Activated naive CD8-positive, alpha-beta T cell treated with anti-CD3 and anti-CD28 coated beads, Interleukin-2, amount 10 ng/mL, durations not matched to agents 7 days and 5 days (primary cell): ENCODE measurements around the gene RING1. TPM values are rescaled to one million over a fixed set of nuclear protein-coding genes. Genes with fewer than 3 reads are reported as not detected.

ENCODE experiments used
- ATAC-seq: fragments of 150-1000 bp; cut with Tn5 transposase; one replicate; pipeline ENCODE4 v1.10.0; 2021; ENCODE audit warnings: low read depth, moderate library complexity
- POLR2A ChIA-PET: fragments of 350-600 bp; sonication (Branson Sonifier 250); formaldehyde crosslinking; loops from one replicate; lab custom pipeline; 2021; ENCODE audit warnings: antibody characterized with exemption; lab: Charles Lee
- DNase-seq: peaks from one replicate; pipeline ENCODE4 v3.0.0; 2021
- H3K27ac Mint-ChIP-seq: one replicate; pipeline ENCODE4 v1.8.0; 2022; ENCODE audit warnings: mild to moderate bottlenecking, mixed read lengths
- H3K27me3 Mint-ChIP-seq: one replicate; pipeline ENCODE4 v1.8.0; 2022; ENCODE audit warnings: mild to moderate bottlenecking, moderate library complexity, mixed read lengths
- H3K36me3 Mint-ChIP-seq: one replicate; pipeline ENCODE4 v1.8.0; 2021; ENCODE audit warnings: mild to moderate bottlenecking, mixed read lengths
- H3K4me1 Mint-ChIP-seq: one replicate; pipeline ENCODE4 v1.8.0; 2021; ENCODE audit warnings: mixed read lengths
- H3K4me3 Mint-ChIP-seq: one replicate; pipeline ENCODE4 v1.8.0; 2022; ENCODE audit warnings: mild to moderate bottlenecking, moderate library complexity, mixed read lengths
- H3K9me3 Mint-ChIP-seq: one replicate; pipeline ENCODE4 v1.8.0; 2021; ENCODE audit warnings: mixed read lengths
- total RNA-seq, 2 experiments: library from RNA; stranded (reverse); gene quantifications; one replicate each; pipeline ENCODE4 v1.2.3, GENCODE V29; 2021

The RING1 gene
- total RNA-seq, 2 experiments from 2014 or later: 41.2 to 41.8 TPM

GRCh38 chr6:33192105-33192646 lies 16.1 kb upstream of the RING1 start, which contains the start of gene COL11A2:
TSS of gene COL11A2 (minus strand) at chr6:33192467. CDS start at chr6:33192240, 227 bp downstream.
- Mint-ChIP-seq H3K9me3 (no peaks in the 10 kb centered on the region), H3K4me3 (peak within 1 kb of the TSS; percentile 49)

DNA sequence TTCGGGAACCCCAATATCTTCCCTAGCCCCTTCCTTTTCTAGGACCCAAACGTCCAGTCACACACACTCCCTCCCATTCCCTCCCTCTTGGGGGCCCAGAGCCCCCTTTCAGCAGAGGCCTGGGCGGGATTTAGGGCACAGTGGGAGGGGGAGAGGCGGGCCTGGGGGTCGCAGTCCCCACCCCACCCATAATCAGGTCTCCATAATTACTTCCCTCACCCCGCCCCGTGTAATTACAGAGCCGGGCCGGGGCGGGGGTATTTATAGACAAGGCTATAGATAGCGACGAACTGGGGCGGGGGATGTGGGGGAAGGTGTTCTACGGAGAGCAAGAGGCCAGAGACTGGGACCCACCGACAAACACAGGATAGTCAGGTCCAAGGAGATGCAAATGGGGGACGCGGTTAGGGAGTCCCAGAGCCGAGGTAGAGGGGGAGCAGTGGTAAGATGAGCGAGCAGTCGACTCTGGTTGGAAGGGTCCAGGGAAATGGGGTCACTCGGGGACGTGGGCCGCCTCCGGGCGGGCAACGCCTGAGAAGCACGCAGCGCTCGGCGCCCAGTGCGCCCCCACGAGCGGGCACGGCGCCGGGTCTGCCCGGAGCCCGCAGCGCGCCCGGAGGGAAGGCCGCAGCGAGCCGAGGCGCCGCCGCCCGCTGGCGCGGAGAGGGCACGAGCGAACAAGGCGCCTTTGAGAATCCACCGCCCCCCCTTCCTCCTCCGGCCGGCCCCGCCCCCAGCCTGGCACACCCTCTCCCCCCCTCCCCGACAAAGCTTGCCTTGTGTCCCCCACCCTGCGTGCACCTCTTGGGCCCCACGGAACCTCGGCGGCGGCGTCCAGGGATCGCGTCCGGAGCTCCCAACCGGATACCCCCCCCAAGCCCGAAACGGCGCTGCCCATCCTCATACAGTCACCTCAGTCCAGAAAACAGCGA lies 15.4 kb upstream of the RING1 start:
- Mint-ChIP-seq H3K27ac (no peak overlapping the region), H3K36me3 (peaks cover 30% of the 10 kb centered on the region), H3K27me3 (peaks cover 33% of the 10 kb centered on the region), H3K4me3 (peak overlapping the region; percentile 49), H3K4me1 (peaks cover 18% of the 10 kb centered on the region), H3K9me3 (no peaks in the 10 kb centered on the region)
- no peak for ATAC-seq
- POLR2A ChIA-PET: no interaction called here
- peak; percentile 38 for DNase-seq

More at GRCh38 chr6:33192105-33192646, 16.1 kb upstream of the RING1 start, which contains the start of gene COL11A2:
- Mint-ChIP-seq H3K27me3 (peaks cover 37% of the 10 kb centered on the region), H3K27ac (no peak within 1 kb of the TSS), H3K36me3 (peaks cover 31% of the 10 kb centered on the region), H3K4me1 (peaks cover 11% of the 10 kb centered on the region)
- no peak for DNase-seq
- POLR2A ChIA-PET: no interaction called here
- peak; percentile 17 for ATAC-seq

GRCh38 chr6:33193619-33194018 lies 14.7 kb upstream of the RING1 start:
- Mint-ChIP-seq H3K27ac (no peak overlapping the region), H3K36me3 (peaks cover 30% of the 10 kb centered on the region), H3K9me3 (no peaks in the 10 kb centered on the region), H3K4me3 (peak overlapping the region; percentile 26), H3K27me3 (peaks cover 31% of the 10 kb centered on the region), H3K4me1 (peaks cover 24% of the 10 kb centered on the region)
- POLR2A ChIA-PET: no interaction called here
- ATAC-seq: no peak
- no peak for DNase-seq

GRCh38 chr6:33194431-33194979 lies 13.8 kb upstream of the RING1 start:
- ATAC-seq (no peak), DNase-seq (no peak)
- peaks cover 30% of the 10 kb centered on the region for H3K36me3 Mint-ChIP-seq
- peaks cover 31% of the 10 kb centered on the region for H3K4me1 Mint-ChIP-seq
- peaks cover 31% of the 10 kb centered on the region for H3K27me3 Mint-ChIP-seq
- H3K9me3 Mint-ChIP-seq: no peaks in the 10 kb centered on the region
- no peak overlapping the region for H3K4me3 Mint-ChIP-seq
- no peak overlapping the region for H3K27ac Mint-ChIP-seq
- POLR2A ChIA-PET: interaction anchor here (0.5 kb wide), 1 partner anchor 1313 kb away, joined by 4 read pairs; no protein-coding TSS in a partner anchor

- POLR2A ChIA-PET: interaction anchor here (0.8 kb wide), 1 partner anchor 12 kb away, joined by 4 read pairs; no protein-coding TSS in a partner anchor
- Mint-ChIP-seq H3K9me3 (no peaks in the 10 kb centered on the region), H3K4me3 (no peak overlapping the region), H3K27me3 (peaks cover 25% of the 10 kb centered on the region), H3K27ac (no peak overlapping the region), H3K36me3 (peaks cover 30% of the 10 kb centered on the region), H3K4me1 (peaks cover 34% of the 10 kb centered on the region)
- ATAC-seq (no peak), DNase-seq (no peak)
Measured at GRCh38 chr6:33195304-33196165, 12.8 kb upstream of the RING1 start.

DNA sequence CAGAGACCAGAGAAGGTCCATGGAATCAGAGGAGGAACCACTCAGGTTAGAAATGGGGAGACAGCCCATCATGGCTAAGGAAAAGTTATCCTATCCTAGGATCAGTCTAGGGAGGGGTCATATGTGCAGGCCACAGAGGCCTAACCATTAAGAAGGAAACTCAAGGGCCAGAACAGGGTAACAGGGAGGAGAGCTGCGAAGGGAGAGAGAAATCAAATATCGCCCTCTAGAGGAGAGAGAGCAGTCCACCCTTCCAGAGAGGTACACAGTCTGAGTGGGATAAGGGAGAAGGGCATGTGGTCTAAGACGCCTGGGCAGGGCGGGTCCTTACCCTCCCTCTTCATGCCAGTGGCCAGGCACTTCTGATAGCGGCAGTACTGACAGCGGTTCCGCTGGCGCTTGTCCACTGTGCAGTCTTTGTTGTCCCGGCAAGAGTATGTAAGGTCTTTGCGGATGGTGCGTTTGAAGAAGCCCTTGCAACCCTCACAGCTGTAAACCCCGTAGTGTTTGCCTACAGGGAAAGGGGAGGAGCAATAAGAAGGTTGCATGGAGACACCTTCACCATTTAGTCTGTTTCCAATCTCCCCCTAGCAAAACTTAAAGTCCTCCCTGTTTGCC lies 10.8 kb upstream of the RING1 start:
- no peak for DNase-seq
- Mint-ChIP-seq H3K4me3 (no peak overlapping the region), H3K9me3 (no peaks in the 10 kb centered on the region), H3K4me1 (peaks cover 43% of the 10 kb centered on the region), H3K27ac (peak overlapping the region; percentile 52), H3K27me3 (peaks cover 8% of the 10 kb centered on the region), H3K36me3 (peaks cover 43% of the 10 kb centered on the region)
- POLR2A ChIA-PET: interaction anchor here (0.6 to 1.5 kb wide), 5 partner anchors 11 to 51 kb away, joined by 3 to 6 read pairs (median 3); partner anchors contain the start of gene RING1
- ATAC-seq: peak; percentile 38

GRCh38 chr6:33198159-33198852 lies 10.0 kb upstream of the RING1 start:
- Mint-ChIP-seq H3K9me3 (no peaks in the 10 kb centered on the region), H3K27ac (peak overlapping the region; percentile 62), H3K4me3 (peak overlapping the region; percentile 96), H3K4me1 (peaks cover 43% of the 10 kb centered on the region), H3K36me3 (peaks cover 48% of the 10 kb centered on the region), H3K27me3 (peaks cover 4% of the 10 kb centered on the region)
- no peak for DNase-seq
- POLR2A ChIA-PET: interaction anchor here (0.7 to 1.5 kb wide), 4 partner anchors 10 to 114 kb away, joined by 3 to 6 read pairs (median 4); partner anchors contain the start of gene RING1
- no peak for ATAC-seq

DNA sequence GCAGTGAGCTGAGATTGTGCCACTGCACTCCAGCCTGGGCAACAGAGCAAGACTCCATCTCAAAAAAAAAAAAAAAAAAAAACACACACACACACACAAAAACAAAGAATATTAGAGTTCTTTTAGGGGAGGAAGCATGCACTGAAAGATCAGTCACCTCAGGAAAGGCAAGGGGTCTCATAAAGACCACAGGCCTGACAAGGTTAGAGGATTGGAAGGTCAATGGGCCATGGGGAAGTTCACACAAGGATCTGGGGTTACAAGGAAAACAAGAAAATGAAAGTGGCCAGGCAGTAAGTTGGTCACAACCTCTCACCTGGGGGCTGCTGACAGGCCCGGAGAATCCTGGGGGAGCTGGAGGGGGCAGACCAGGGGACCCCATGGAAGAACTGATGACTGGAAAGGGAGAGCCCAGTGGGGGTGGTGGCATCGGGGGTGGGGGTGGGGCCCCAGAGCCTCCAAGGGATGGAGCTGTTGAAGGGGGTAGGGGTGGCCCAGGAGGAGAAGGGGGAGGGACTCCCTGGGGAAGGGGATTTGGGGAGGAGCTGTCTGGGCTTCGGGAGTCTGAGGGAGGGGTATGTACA lies 9.4 kb upstream of the RING1 start:
- H3K4me3 Mint-ChIP-seq: peak overlapping the region; percentile 96
- no peaks in the 10 kb centered on the region for H3K27me3 Mint-ChIP-seq
- H3K4me1 Mint-ChIP-seq: peaks cover 39% of the 10 kb centered on the region
- no peaks in the 10 kb centered on the region for H3K9me3 Mint-ChIP-seq
- DNase-seq (no peak), ATAC-seq (no peak)
- H3K27ac Mint-ChIP-seq: peak overlapping the region; percentile 88
- POLR2A ChIA-PET: interaction anchor here (0.7 to 1.5 kb wide), 4 partner anchors 9 to 232 kb away, joined by 3 to 6 read pairs (median 4); partner anchors contain the start of gene RGL2
- peaks cover 48% of the 10 kb centered on the region for H3K36me3 Mint-ChIP-seq

- ATAC-seq (peak; percentile 21), DNase-seq (peak; percentile 81)
- H3K4me3 Mint-ChIP-seq: peak overlapping the region; percentile 96
- no peaks in the 10 kb centered on the region for H3K27me3 Mint-ChIP-seq
- H3K9me3 Mint-ChIP-seq: no peaks in the 10 kb centered on the region
- peaks cover 43% of the 10 kb centered on the region for H3K4me1 Mint-ChIP-seq
- peaks cover 42% of the 10 kb centered on the region for H3K36me3 Mint-ChIP-seq
- peak overlapping the region; percentile 88 for H3K27ac Mint-ChIP-seq
- POLR2A ChIA-PET: interaction anchor here (0.5 to 1.5 kb wide), 9 partner anchors 9 to 341 kb away, joined by 3 to 9 read pairs (median 3); partner anchors contain the start of genes RGL2, RING1, RPS18 and VPS52
Measured at GRCh38 chr6:33199687-33200218, 8.5 kb upstream of the RING1 start.

DNA sequence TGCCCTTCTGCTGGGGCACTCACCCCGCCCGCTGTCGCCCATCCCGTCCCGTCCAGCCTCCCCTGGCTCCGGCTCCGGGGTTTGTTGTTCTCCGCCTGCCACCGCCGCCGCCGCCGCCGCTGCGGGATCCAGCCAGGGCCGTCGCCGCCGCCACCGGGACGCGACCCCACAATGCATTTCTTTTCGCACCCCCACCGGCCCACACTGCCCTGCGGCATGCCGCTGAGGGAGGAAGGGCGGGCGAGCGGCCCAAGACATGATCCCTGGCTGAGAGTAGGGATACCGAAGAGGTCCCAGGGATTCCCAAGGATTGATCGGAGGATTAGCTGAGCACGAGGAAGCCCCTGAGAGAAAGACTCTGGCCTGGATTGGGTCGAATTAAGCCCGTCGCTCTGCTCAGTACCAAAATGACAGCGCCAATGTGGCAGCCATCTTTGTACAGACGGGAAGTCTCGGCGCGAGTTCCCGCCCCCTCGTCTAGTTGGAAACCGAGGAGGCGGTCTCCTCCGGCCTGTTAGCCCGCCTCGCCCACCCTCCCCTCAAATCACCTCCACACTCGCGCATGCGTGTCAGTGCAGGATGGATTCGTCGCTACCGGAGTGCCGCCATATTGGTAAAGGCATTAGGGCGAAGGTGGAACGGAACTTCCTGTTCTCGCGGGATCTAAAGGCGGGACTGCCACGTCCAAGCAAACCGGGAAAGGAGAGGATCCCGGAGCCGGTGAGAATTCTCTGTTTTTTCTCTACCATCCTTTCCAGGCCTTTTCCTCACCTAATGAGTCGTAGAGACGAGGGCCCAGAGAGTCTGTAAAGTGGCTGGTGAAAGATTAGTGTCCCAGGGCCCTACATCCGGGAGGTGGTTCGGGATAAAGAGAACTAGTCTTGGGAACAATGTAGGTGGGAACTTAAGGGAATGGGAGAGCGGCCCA lies 7.8 kb upstream of the RING1 start, which contains the start of the genes RXRB and SLC39A7:
Gene RXRB, minus strand, starts transcription at position 447 of the 928 bp plus-strand sequence. Its CDS starts 189 bp downstream, at position 258.
Gene SLC39A7, plus strand, starts transcription at position 649 of the 928 bp plus-strand sequence. CDS start 379 bp downstream, outside the sequence.
- Mint-ChIP-seq H3K36me3 (peaks cover 35% of the 10 kb centered on the region), H3K9me3 (no peaks in the 10 kb centered on the region), H3K27ac (peak within 1 kb of the TSS; percentile 96), H3K4me3 (peak within 1 kb of the TSS; percentile 96), H3K27me3 (no peaks in the 10 kb centered on the region), H3K4me1 (peaks cover 49% of the 10 kb centered on the region)
- POLR2A ChIA-PET: interaction anchor here (0.5 to 1.5 kb wide), 8 partner anchors 8 to 341 kb away, joined by 3 to 9 read pairs (median 4); partner anchors contain the start of genes RGL2, RING1, RPS18 and VPS52
- ATAC-seq (peak; percentile 71), DNase-seq (peak; percentile 94)
